DMS79 (cell line): Measurements from ENCODE around the gene SLC27A5.
"Not testable (repeated sequence)": the region's sequence is repeated elsewhere in the genome, so short reads cannot be mapped to it uniquely, and the experiment has no call there.

Source experiments
- DNase-seq: peaks from one replicate; lab custom pipeline; 2025; lab: John Stamatoyannopoulos, UW

Gene SLC27A5

DNA sequence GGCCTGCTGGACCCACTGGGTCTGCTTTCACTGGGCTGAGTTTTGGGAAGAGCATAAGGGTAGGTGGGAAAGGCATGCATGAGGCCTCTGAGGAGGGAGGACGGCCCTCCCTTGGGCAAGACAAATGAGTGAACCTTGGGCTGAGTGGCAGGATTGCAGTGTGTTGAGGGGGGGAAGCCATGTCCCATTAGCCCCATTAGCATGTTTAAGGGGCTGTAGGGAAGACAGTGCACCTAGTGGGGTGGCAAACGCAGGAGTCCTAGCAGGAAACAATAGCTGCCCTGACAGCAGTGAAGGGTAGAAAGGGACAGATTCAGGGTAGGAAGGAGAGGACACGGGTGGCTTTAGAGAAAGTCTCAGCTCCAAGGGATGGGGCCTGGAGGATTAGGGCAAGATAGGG is 10.9 kb upstream of the SLC27A5 start:
- no peak for DNase-seq

DNA sequence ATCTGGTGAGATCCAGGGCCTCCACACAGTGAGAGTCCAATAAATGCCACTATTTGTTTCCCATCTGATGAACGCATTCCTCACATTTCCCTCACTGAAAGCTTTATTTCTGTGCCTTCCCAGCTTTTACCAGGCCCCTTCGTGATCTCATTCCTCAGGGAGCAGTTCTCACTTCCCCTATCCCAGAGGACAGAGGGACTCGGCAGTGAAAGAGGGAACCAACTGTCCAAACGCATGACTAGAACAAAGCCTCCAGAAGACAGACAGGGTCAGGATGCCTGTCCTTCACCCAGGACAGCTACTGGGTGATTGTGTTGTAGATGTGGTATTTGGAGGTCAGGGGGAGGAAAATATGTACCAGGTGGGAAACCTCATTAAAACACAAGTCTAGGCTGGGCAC is 9.9 kb upstream of the SLC27A5 start:
- DNase-seq = no peak

DNA sequence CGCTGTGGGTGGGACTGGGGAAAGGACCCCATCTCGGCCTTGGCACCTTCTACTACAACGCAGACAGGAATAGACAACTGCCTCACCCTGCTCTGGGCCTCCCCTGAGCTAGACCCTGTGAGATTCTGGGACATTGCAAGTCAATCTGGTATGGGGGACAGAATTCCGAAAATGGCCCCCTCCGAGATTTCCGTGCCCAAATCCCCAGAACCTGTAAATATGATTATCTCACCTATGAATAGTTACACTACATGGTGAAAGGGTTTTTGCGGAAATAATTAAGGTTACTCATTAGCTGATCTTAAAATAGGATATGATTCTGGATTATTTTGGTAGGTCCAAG is 8.4 kb upstream of the SLC27A5 start:
- no peak for DNase-seq

DNA sequence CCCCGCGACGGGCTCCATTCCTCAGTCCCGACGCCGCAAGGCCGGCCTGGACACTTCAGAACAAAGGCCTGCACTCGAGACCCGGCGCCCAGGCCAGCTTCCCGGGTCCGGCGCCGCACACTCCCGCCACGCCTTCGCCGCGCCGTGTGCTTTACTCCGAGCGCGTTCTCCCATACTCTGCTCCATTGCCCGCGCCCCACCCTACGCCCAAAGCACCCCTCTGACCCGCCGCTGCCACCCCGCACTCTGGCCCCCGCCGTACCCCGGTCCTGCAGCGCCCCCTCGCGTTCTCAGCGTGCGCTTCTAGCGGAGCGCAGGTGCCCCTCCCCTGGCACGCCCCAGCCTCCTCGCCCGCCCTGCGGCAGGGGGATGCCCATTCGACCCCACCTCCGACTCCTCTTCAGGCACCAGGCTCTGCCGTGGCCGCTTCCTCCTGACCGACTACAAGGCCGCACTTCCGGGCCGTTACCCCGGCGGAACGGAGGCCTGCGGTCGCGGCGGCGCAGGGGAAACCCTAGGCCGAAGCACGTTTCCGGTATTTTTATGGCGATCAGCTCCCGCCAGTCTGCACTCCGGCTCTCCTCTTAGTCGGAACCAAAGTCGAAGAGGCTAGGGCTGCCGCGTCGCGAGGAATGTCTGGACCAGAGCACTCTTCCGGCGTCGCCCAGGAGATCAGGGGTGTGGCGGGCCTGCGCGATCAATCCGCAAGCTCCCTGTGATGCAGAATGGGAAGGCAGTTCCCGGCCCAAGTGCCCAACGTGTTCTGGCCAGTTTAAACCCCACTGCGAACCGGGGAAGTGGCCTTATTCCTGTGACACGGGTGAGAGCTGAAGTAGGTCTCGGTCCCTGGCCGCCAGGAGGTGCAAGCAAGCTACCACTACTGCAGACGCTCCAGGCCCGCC is 7.8 kb upstream of the SLC27A5 start, which contains the start of gene ZBTB45:
TSS of gene ZBTB45 (minus strand) at position 456 of the 902 bp plus-strand sequence. CDS start 2,137 bp downstream, outside the sequence.
- peak; percentile 90 for DNase-seq

DNA sequence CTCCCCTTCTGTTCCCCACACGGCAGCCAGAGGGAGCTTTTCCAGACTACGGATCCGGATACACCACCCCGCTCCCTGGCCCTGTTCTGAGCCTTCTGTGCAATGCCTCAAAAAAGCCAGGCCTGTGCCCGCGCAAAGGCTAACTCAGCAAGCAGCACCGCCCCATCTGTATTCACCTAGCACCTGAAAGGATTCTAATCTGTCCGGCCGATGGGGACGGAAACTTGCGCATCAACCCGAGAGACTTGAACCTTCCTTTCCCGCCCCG is 7.2 kb upstream of the SLC27A5 start:
- peak; percentile 35 for DNase-seq

DNA sequence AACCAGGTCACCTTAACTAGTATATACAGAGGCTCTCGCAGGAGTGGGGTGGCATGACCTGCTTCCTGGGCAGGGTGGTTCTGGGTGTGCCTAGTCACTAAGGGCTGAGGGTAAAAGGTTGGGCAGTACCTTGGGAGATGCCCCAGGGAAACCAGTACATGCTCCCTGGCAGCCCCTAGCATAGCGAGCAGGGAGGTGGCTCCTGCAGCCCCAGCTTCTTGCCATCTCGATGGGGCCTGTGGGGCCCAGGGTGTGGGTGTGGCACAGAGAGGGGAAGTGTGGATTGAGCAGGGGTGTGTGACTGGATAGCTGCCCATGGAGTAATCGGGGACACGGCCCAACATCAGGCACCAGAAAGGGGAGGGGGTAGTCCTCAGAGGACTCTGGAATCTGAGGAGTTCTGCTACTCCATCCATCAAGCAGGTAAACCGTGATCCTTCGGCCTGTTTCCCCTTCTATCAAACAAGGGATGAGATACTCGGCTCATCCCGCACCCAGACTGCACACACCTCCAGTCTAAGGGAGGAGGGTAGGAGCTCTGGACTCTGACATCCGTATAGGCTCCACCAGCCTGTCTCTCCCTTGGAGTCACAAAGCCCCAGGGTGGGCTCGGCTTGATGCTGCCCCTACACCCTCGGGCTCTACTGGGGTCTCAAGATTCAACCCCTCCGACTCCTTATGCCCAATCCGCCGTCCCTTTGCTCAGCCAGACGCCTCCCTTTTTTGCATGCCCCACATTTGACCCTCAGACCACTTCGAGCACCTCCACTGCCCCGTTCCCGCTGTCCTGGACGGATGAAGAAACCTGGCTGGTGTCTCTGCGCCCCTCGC is 6.7 kb upstream of the SLC27A5 start:
- DNase-seq = no peak

DNA sequence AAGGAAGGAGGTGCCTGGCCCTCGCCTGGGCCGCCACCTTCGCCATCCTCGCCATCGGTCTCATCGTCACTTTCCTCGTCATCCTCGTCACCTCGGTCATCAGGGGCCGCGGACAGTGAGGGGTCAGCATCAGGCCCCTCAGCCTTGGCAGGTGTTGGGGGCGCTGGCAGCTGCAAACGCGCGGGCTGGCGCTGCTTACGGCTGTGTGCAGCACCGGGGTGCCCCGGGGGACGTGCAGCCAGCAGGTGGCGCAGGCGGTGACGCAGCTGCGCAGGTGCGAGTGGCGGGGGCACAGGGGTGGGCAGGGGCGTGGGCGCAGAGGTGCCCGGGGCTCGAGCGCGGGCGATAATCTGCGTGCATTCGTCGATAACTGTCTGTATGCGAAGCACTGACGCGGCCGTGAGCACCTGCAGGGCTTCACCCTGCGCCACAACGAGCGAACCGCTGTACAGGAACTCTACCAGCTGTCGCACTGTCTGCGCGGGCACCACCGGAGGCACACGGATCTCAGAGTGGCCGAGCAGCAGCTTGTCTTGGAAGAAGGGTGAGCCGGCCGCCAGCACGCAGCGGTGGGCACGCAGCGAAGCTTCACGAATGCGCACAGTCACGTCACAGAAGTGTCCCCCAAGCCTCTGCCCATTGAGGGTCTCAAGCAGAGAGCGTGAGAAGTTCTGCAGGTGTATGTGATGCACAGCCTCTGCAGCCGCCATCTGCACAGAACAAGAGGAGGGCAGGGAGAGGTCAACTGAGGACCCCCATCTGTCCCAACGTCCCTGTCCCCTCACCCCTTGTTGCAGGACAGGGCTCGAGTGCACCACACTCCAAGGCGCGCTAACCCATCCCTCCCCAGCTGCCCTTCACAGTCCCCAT is 5.4 kb upstream of the SLC27A5 start:
- DNase-seq = no peak

DNA sequence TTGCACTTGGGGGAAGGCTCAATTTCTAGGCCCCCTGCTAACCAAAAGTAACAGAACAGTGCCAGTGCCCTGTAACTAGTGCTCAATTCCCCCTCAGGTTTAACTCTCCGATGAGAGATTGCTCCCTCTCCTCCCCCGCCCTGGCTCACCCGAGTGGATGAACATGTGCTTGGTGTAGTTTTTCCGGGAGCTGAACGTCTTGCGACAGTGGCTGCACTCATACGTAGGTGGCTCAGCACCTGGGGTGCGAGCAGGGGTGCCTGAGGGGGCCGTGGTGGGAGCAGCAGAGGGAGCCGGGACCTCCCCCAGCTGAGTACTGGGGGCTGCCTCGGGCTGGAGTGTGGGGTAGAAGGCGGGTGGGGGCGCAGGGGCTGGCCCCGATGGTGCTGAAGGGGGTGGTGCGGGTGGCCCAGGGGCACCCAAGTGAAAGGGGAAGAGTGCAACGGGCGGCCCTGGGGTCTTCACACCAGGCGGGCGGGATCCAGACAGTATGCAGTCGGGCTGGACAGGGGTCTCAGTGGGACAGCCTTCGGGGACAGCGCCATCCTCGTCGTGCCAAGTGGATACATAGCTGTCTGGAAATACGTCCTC is 4.5 kb upstream of the SLC27A5 start:
- no peak for DNase-seq

DNA sequence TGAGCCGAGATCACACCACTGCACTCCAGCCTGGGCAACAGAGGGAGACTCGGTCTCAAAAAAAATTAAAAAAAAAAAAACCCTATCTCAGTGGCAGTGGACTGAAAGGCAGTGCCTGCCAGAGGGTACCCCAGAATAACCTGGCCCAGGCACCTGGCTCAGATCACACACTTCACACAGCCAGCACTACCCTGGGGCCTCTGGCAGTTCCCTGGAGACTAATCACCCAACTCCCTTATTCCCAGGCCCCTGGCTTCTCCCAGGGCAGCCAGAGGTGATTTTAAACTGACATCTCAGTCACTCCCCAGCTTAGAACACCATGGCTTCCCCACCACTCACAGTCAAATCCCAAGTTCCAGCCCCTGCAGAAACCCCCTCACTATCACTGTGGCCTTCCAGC is 3.5 kb upstream of the SLC27A5 start:
- no peak for DNase-seq

DNA sequence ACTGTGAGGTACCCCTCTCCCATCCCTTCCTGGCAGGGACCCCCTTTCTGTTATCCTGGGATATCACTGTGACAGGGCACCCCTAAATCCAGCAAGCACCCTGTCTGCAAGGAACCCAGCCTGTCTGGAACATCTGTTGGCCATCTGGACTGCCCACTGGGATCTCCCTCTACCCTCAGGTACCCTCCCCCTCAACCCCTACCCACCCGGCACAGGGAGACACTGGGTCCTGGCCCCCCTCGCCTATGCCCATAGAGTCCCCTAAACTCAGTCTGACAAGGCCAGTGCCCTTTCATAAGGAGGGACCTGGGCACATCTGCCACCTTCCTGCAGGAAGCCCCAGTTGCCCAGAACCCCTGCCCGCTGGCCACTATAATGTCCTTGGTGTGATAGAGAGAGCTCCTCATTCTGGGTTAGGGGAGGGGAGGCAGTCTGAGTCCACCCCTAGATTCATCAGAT is 2.8 kb upstream of the SLC27A5 start:
- no peak for DNase-seq

DNA sequence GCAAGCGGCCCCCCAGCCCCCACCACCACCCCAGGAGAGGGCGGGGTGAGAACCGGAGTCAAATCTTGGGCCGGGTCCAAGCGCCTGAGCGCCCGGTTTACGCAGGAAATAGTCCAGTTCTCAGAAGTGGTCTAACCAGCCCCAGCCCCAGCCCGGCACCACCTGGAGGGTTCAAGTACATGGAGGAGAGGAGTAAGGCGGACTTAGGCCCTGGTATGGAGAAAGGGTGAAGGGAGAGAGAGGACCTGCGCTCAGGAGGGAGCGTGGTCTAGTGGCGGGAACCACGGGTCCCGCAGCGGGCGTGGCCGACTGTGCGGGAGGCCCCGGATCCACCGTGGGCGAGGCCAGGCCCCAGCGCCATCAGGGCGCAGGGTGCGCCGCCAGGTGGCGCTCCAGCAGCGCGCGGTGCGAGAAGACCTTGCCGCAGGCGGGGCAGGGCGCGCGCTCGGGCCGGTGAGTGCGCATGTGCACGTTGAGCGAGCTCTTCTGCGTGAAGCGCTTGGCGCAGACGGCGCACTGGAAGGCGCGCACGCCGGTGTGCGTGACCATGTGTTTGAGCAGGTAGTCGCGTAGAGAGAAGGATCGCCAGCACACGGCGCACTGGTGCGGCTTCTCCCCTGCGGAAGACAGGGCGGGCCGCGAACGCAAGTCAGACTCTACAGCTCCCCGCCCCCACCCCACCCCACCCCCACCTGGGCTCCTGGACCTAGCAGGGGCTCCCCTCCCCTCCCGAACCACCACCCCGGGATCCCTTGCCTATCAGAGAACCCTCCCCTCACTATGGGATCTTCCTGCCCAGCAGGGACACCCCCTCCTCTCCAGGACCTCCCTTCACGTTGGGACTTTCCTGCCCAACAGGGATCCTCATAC is 2.1 kb upstream of the SLC27A5 start:
- peak; percentile 89 for DNase-seq

DNA sequence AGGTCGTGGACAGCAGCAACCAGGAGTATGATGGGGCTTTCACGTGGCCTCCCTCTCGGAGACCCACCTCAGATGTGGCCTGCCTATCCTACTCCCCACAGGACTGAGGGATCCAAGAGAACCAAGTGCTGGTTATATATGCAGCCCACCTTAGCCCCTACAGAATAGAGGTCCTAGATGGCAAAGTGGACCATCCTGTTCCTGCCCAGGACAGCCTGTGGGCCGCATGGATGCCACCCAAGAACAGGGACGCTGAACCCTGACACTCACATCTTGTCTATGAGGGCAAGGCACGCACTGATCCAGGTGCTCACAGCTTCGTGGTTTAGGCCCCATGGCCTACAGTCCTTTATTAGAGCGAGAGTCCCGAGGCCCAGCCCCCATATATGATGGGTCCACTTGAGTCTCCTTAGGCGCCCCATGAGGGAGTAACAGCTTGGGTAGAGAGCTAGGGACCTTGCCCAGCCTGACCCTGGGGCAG is 1.5 kb upstream of the SLC27A5 start:
- DNase-seq = no peak

DNA sequence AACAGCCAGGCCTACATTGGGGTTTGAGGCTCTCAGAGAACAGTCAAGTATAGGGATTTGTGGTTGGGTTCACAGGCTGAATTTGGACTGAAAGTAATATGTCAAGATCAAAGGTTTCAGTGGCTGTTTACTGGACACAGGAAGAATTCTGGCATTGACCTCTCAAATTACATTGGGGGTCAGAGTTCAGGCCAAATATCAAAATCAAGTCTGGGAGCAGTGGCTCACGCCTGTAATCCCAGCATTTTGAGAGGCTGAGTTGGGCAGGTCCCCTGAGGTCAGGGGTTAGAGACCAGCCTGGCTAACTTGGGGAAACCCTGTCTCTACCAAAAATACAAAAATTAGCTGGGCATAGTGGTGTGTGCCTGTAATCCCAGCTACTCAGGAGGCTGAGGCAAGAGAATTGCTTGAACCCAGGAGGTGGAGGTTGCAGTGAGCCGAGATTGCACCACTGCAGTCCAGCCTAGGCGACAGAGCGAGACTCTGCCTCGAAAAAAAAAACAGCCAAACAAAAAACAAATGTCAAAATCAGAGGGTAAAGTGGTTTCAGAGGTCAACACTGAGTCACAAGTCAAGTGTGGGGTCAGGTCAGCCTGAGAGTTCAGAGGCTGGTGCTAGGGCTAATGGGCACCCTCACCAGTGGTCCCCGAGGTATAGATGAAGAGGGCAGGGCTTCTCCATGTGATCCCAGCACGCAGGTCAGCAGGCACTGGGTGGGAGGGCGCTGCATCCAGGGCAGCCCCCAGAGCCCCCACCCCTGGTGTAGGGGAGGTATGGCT is 1.5 kb downstream of the SLC27A5 start:
- no peak for DNase-seq

DNA sequence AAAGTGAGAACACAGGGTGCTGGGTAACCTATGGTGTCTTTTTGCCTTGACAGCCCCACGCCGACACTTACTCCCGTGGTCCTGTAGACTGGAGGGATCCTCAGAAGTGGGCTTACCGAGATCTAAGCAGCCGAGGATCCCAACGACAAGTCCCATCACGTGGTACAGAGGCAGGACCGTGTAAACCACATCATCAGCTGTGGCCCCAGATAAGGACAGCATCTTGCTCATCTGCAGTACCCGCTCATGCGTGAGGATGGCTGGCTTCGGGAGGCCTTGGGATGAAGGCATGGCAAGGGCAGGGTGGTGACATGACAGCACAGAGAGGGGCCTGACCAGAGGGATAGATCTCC is 2.1 kb downstream of the SLC27A5 start:
- DNase-seq = no peak

DNA sequence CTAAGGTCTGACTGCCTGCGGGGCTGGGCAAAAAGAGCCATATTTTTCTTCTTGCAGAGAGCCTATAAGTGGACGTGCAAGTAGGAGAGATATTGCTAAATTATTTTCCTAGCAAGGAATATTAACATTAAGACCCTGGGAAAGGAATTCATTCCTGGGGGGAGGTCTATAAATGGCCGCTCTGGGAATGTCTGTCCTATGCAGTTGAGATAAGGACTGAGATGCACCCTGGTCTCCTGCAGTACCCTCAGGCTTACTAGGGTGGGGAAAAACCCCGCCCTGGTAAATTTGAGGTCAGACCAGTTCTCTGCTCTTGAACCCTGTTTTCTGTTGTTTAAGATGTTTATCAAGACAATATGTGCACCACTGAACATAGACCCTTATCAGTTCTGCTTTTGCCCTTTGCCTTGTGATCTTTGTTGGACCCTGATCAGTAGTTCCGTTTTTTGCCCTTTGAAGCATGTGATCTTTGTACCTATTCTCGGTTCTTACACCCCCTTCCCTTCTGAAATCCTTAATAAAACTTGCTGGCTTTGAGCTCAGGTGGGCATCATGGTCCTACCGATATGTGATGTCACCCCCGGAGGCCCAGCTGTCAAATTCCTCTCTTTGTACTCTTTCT is 4.1 kb downstream of the SLC27A5 start:
- not testable (repeated sequence) for DNase-seq

DNA sequence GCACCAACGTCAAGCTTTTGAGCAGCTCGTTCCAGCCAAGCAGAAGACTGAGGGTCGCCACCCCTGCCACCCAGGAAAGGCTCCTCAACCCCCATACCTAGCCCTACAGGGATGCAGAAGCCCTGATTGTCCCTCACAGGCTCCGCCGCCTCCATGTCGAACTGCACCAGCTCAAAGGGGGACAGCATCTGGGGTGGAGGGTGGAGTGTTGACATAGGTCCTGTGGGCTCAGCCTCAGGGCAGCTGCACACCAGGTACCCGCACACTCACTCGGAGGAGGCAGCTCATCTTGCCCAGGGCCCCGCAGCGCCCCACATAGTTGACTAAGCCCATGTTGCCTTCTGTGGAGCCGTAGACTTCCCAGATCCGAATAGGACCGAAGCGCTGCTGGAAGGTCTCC is 11.6 kb downstream of the SLC27A5 start:
- no peak for DNase-seq

DNA sequence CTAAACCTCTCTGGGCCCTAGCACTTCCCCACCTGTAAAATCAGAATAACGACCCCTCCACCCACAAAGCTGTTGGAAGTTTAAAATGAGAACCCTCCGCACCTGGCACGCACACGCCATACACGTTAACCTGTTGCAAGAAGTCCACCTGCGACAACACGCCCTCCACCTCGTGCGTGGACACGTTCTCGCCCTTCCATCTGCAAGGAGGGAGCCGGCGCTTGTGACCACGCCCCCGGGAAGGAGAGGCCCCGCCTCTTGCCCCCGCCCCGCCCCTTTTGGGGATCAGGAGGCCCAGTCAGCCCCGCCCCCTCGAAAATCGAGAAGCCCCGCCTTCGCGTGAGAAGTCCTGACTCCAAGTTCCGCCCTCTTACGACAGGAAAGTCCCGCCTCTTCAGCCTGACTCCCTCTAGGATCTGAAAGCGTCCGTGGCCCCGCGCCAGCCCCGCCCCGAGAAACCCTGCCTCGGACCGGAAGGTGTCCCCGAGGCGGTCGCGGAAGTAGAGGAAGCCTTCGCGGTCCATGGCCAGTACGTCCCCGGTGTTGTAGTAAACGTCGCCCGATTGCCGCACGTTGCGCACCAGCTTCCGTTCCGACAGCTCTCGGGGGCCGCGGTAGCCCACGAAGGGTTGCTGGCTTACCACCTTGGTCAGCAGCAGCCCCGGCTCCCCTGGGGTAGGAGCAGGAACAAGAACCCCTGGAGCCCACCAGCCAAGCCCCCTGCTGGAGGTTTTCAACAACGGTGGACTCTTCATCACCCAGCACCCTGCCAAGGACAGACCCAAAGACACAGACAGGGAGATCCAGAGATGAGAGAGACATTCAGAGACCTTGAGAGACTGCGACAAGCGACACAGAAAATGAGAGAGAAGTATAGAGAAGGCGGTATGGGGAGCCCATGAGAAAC is 12.5 kb downstream of the SLC27A5 start:
- DNase-seq = peak; percentile 98

DNA sequence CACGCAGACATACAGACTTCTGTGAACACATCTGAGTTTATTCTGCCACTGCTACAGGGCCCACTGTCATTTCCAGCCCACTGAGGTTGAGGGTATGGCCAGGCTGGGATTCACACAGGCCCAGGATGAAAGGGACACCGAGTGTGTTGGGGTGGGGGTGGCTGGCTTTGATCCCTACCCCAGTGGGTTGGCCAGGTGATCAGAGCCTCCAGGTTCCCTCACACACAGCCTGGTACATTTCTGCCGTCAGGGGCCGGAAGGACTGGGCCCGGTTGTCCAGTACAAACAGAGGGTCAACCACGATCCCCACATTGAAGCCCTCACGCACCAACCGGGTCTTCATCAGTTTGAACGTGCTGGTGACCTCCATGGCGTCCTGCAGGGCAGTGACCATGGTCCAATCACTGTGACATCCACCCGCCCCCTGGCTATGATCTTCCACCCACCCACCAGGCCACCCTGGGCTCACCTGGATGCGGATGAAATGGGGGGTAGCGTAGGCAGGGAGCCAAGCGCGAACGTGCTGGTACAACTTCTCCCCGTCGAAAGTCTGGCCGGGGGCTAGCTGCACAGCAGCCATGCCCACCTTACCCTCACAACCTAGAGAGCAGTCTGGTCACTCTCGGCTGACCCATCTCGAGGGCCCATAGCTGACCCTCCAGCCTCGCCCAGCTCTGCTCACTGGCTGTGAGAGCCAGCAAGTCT is 13.3 kb downstream of the SLC27A5 start:
- no peak for DNase-seq
